GM21825 (cell line): ENCODE data around the gene HPDL.
A peak's percentile ranks its signal among the peaks of the same experiment; 100 is the strongest.
"Not testable (repeated sequence)": the region's sequence is repeated elsewhere in the genome, so short reads cannot be mapped to it uniquely, and the experiment has no call there.

Source experiments
- ATAC-seq: cut with Tn5 transposase; IDR thresholded peaks from one replicate; pipeline ENCODE4 v1.9.1; 2021; ENCODE audit warnings: mild to moderate bottlenecking, moderate library complexity; ENCODE audit not compliant: unreplicated experiment

HPDL gene

GRCh38 chr1:45326627-45327623 lies at the start of gene HPDL:
HPDL (plus strand) TSS chr1:45326895; CDS start chr1:45327149, 254 bp downstream.
- ATAC-seq = no peak

- no peak for ATAC-seq
Observed at GRCh38 chr1:45282351-45282750, 44.3 kb upstream of the HPDL start.

- not testable (repeated sequence) for ATAC-seq
Observed at GRCh38 chr1:45284858-45285257, 41.8 kb upstream of the HPDL start.

- not testable (repeated sequence) for ATAC-seq
Observed at GRCh38 chr1:45286521-45286920, 40.2 kb upstream of the HPDL start.

- not testable (repeated sequence) for ATAC-seq
Observed at GRCh38 chr1:45291002-45291401, 35.7 kb upstream of the HPDL start.

GRCh38 chr1:45291716-45292115 lies 35.0 kb upstream of the HPDL start:
- no peak for ATAC-seq

GRCh38 chr1:45297666-45298356 lies 28.9 kb upstream of the HPDL start:
- ATAC-seq = no peak

- ATAC-seq = no peak
Observed at GRCh38 chr1:45299296-45299695, 27.4 kb upstream of the HPDL start.

- ATAC-seq = no peak
Observed at GRCh38 chr1:45299981-45300668, 26.6 kb upstream of the HPDL start.

- no peak for ATAC-seq
Observed at GRCh38 chr1:45300669-45300997, 26.1 kb upstream of the HPDL start.

- no peak for ATAC-seq
Observed at GRCh38 chr1:45302505-45303150, 24.1 kb upstream of the HPDL start.

GRCh38 chr1:45303520-45304310 lies 23.0 kb upstream of the HPDL start:
- ATAC-seq = peak; percentile 67

- peak; percentile 17 for ATAC-seq
Observed at GRCh38 chr1:45304311-45305081, 22.2 kb upstream of the HPDL start.

GRCh38 chr1:45305231-45305630 lies 21.5 kb upstream of the HPDL start:
- no peak for ATAC-seq

GRCh38 chr1:45306319-45306718 lies 20.4 kb upstream of the HPDL start:
- no peak for ATAC-seq

- ATAC-seq = no peak
Observed at GRCh38 chr1:45306905-45307304, 19.8 kb upstream of the HPDL start.

GRCh38 chr1:45314266-45314665 lies 12.4 kb upstream of the HPDL start:
- no peak for ATAC-seq

GRCh38 chr1:45317166-45317565 lies 9.5 kb upstream of the HPDL start:
- ATAC-seq = no peak

- ATAC-seq = no peak
Observed at GRCh38 chr1:45319761-45320160, 6.9 kb upstream of the HPDL start.
